ENCODE data around the gene GLRX5. TPM values are rescaled to one million over a fixed set of nuclear protein-coding genes. Genes with fewer than 3 reads are reported as not detected.

Gene GLRX5
- total RNA-seq, 1 donor from 2014 or later: 99.9 TPM

DNA sequence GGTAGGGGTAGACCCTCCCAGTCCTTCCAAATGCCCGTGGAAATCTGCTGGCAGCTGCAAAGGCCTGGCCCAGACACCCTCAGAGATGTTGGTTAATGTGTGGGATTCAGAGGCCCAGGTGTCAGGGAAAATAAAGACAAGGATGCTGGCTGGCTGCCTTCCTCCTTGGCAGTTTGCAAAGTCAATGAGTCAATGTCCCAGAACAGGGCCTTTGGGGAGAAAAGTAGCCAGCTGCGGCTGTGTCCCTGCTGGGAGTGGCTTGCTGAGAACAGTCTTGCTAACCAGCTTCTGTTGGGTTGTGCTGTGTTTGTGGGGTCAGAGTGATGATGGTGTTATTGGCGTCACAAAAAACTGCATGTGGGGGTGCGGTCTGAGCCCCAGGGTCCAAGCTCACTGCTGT, 29.2 kb downstream of the GLRX5 start:
- DNase-seq (ENCODE audit: low spot score): no peak
- Histone ChIP-seq H3K4me2 (no peak overlapping the region), H3K4me1 (no peaks in the 10 kb centered on the region), H3F3A (ENCODE audit: low read depth) (no peaks in the 10 kb centered on the region), H2AFZ (replicated peaks) (no peak overlapping the region), H3K9ac (no peak overlapping the region), H3K36me3 (no peaks in the 10 kb centered on the region), H4K20me1 (ENCODE audit: low read depth) (no peaks in the 10 kb centered on the region), H3K27ac (no peak overlapping the region), H3K79me2 (ENCODE audit: low read depth) (no peaks in the 10 kb centered on the region), H3K4me3 (no peak overlapping the region), H3K9me3 (ENCODE audit: low read depth) (no peaks in the 10 kb centered on the region), H3K27me3 (no peaks in the 10 kb centered on the region)
- H3K27ac Mint-ChIP-seq: no peak overlapping the region
- H3K9me3 Mint-ChIP-seq: no peaks in the 10 kb centered on the region
- no peak for TF ChIP-seq CTCF (IDR thresholded peaks at IDR 0.05)
- TF ChIP-seq EZH2phosphoT487 (IDR thresholded peaks at IDR 0.05): no peak
- no peak for TF ChIP-seq EZH2 (IDR thresholded peaks at IDR 0.05)
- no peaks in the 10 kb centered on the region for H3K36me3 Mint-ChIP-seq
- peaks cover 8% of the 10 kb centered on the region for H3K4me1 Mint-ChIP-seq
- H3K4me3 Mint-ChIP-seq: no peak overlapping the region
- no peaks in the 10 kb centered on the region for H3K27me3 Mint-ChIP-seq (ENCODE audit: insufficient read depth, low read depth)

- Histone ChIP-seq H3K4me3 (no peak overlapping the region), H3K36me3 (no peaks in the 10 kb centered on the region), H3K79me2 (ENCODE audit: low read depth) (no peaks in the 10 kb centered on the region), H3K4me1 (no peaks in the 10 kb centered on the region), H3K27ac (no peak overlapping the region), H3K9ac (no peak overlapping the region), H3K9me3 (ENCODE audit: low read depth) (no peaks in the 10 kb centered on the region), H3K27me3 (no peaks in the 10 kb centered on the region), H3F3A (ENCODE audit: low read depth) (no peaks in the 10 kb centered on the region), H3K4me2 (no peak overlapping the region), H2AFZ (replicated peaks) (no peak overlapping the region), H4K20me1 (ENCODE audit: low read depth) (no peaks in the 10 kb centered on the region)
- Mint-ChIP-seq H3K4me3 (no peak overlapping the region), H3K9me3 (no peaks in the 10 kb centered on the region), H3K27me3 (ENCODE audit: insufficient read depth, low read depth) (no peaks in the 10 kb centered on the region), H3K27ac (no peak overlapping the region), H3K4me1 (peaks cover 4% of the 10 kb centered on the region), H3K36me3 (no peaks in the 10 kb centered on the region)
- TF ChIP-seq EZH2 (IDR thresholded peaks at IDR 0.05) (no peak), CTCF (IDR thresholded peaks at IDR 0.05) (no peak), EZH2phosphoT487 (IDR thresholded peaks at IDR 0.05) (no peak)
- no peak for DNase-seq (ENCODE audit: low spot score)
Observed at GRCh38 chr14:95569440-95569839, 34.6 kb downstream of the GLRX5 start.

GRCh38 chr14:95573313-95573712, 38.5 kb downstream of the GLRX5 start:
- Mint-ChIP-seq H3K9me3 (no peaks in the 10 kb centered on the region), H3K27ac (no peak overlapping the region), H3K27me3 (ENCODE audit: insufficient read depth, low read depth) (no peaks in the 10 kb centered on the region), H3K4me3 (no peak overlapping the region), H3K36me3 (no peaks in the 10 kb centered on the region), H3K4me1 (peaks cover 21% of the 10 kb centered on the region)
- Histone ChIP-seq H3K4me2 (no peak overlapping the region), H3F3A (ENCODE audit: low read depth) (peaks cover 13% of the 10 kb centered on the region), H3K27me3 (no peaks in the 10 kb centered on the region), H3K36me3 (no peaks in the 10 kb centered on the region), H4K20me1 (ENCODE audit: low read depth) (no peaks in the 10 kb centered on the region), H3K4me1 (peaks cover 12% of the 10 kb centered on the region), H3K4me3 (no peak overlapping the region), H2AFZ (replicated peaks) (no peak overlapping the region), H3K9ac (no peak overlapping the region), H3K9me3 (ENCODE audit: low read depth) (no peaks in the 10 kb centered on the region), H3K27ac (no peak overlapping the region), H3K79me2 (ENCODE audit: low read depth) (no peaks in the 10 kb centered on the region)
- no peak for DNase-seq (ENCODE audit: low spot score)
- TF ChIP-seq CTCF (IDR thresholded peaks at IDR 0.05) (no peak), EZH2 (IDR thresholded peaks at IDR 0.05) (no peak)

Measured in neural progenitor cell (in vitro differentiated cells).